Activated T-cell treated with anti-CD3 and anti-CD28 coated beads, Interleukin-2, amount 50 U/mL, for 4 hours (primary cell): Measurements from ENCODE around the gene ADK. TPM values are rescaled to one million over a fixed set of nuclear protein-coding genes. Genes with fewer than 3 reads are reported as not detected.
"Not testable (repeated sequence)": the region's sequence is repeated elsewhere in the genome, so short reads cannot be mapped to it uniquely, and the experiment has no call there.

ENCODE experiments used
- ATAC-seq, 2 donors: fragments of 200-7000 bp; cut with Tn5 transposase; one replicate each; pipeline ENCODE4 v1.10.0; 2021
- DNase-seq: peaks from one replicate; pipeline ENCODE4 v3.0.0-alpha.2; 2020
- H3K27me3 Mint-ChIP-seq: one replicate; pipeline ENCODE4 v1.8.0; 2021; ENCODE audit warnings: low read depth, mixed read lengths
- H3K36me3 Mint-ChIP-seq: one replicate; pipeline ENCODE4 v1.8.0; 2022; ENCODE audit warnings: mixed read lengths; ENCODE audit not compliant: insufficient read depth
- H3K4me1 Mint-ChIP-seq: one replicate; pipeline ENCODE4 v1.8.0; 2021; ENCODE audit warnings: low read depth, mixed read lengths
- H3K4me3 Mint-ChIP-seq: one replicate; pipeline ENCODE4 v1.8.0; 2021; ENCODE audit warnings: mild to moderate bottlenecking, moderate library complexity, mixed read lengths
- H3K9me3 Mint-ChIP-seq: one replicate; pipeline ENCODE4 v1.8.0; 2021; ENCODE audit warnings: mixed read lengths
- total RNA-seq, 3 donors: library from RNA; stranded (reverse); gene quantifications; one replicate each; pipeline ENCODE4 v1.2.1, GENCODE V29; 2021

ADK gene
- total RNA-seq, 3 donors from 2014 or later, result 49.7 to 56.8 (median 56.2) TPM

DNA sequence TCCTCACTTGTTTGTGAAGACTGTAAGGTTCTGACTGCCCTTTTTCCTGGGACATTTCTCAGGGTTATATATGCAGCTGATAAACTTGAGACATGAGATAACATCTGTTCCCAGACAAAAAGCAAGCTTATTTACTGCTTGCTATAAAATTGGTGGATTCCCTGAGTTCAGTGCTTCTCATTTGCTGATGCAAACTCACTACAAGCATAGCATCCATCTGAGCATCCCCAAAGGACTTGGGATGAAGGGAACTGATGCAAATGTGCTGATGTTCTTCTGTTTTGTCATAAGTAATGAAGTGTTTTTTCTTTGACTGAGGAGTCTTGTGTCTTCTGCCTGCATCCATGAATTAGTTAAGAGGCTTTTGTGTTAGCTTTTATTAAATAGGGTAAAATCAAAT, 183.2 kb downstream of the ADK start:
- H3K4me1 Mint-ChIP-seq, result no peaks in the 10 kb centered on the region
- DNase-seq (no peak), ATAC-seq (no peak)
- H3K4me3 Mint-ChIP-seq, result no peak overlapping the region
- H3K27me3 Mint-ChIP-seq, result no peaks in the 10 kb centered on the region
- H3K9me3 Mint-ChIP-seq, result no peaks in the 10 kb centered on the region
- H3K36me3 Mint-ChIP-seq, result peaks cover 32% of the 10 kb centered on the region

DNA sequence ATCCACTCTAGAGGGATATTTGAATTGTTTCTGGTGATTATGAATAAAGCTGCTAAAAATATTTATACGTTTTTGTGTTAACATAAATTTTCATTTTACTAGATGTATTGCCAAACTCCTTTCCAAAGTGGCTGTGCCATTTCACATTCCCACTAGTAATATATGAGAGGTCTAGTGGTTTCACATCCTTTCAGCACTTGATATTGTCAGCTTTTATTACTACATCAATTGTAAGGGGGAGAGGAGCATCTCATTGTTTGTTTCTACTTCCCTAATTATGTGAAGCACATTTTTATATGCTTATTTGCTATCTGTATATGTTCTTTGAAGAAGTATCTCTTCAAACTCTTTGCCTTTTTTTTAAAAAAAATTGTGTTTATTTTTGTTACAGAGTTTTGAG, 184.5 kb downstream of the ADK start:
- Mint-ChIP-seq H3K27me3 (no peaks in the 10 kb centered on the region), H3K4me1 (no peaks in the 10 kb centered on the region), H3K36me3 (peaks cover 32% of the 10 kb centered on the region), H3K4me3 (no peak overlapping the region), H3K9me3 (no peaks in the 10 kb centered on the region)
- DNase-seq (no peak), ATAC-seq (no peak)

DNA sequence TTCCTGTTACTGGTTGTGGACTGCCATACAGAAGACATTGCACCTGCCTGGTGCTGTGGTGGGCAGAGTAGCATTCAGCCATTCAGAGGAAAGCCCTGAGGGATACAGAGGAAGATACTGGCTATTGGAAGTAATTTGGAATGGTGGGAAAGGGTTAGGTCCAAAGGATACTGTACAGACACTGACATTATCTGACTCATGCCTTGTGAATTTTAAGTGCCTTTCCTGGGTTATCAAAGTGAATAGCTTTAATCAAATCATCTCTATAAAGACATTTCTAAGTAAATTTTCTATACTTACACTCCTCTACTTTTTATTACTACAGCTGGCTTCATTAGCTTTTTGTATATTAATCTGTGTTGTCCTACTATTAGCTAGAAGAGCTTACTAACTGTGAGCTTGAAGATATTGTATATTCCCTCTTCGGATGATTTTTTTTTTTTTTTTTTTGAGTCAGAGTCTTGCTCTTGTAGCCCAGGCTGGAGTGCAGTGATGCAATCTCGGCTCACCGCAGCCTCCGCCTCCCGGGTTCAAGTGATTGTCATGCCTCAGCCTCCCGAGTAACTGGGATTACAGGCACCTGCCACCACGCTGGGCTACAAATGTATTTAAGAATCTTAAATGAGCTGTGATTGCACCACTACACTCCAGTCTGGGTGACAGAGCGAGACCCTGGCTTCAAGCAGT, 186.5 kb downstream of the ADK start:
- DNase-seq (no peak), ATAC-seq (no peak)
- H3K36me3 Mint-ChIP-seq, result peaks cover 32% of the 10 kb centered on the region
- no peaks in the 10 kb centered on the region for H3K27me3 Mint-ChIP-seq
- H3K9me3 Mint-ChIP-seq, result peaks cover 4% of the 10 kb centered on the region
- no peak overlapping the region for H3K4me3 Mint-ChIP-seq
- no peaks in the 10 kb centered on the region for H3K4me1 Mint-ChIP-seq

DNA sequence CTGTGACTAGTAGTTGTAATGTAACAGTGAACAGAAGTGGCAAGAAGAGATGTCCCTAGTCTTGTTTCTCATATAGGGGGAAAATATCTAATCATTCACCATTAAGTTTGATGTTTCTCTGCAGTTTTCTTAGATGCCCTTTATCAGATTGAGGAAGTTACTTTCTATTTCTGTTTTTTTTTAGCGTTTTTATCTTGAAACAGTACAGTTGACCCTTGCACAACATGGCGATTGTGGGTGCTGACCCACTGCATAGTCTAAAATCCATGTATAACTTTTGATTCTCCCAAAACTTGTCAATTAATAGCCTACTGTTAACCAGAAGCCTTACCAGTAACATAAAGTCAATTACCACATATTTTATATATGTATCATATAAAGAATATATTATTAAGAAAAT, 192.0 kb downstream of the ADK start:
- Mint-ChIP-seq H3K36me3 (peaks cover 37% of the 10 kb centered on the region), H3K27me3 (no peaks in the 10 kb centered on the region), H3K9me3 (peaks cover 12% of the 10 kb centered on the region), H3K4me1 (no peaks in the 10 kb centered on the region), H3K4me3 (no peak overlapping the region)
- ATAC-seq (no peak), DNase-seq (no peak)

DNA sequence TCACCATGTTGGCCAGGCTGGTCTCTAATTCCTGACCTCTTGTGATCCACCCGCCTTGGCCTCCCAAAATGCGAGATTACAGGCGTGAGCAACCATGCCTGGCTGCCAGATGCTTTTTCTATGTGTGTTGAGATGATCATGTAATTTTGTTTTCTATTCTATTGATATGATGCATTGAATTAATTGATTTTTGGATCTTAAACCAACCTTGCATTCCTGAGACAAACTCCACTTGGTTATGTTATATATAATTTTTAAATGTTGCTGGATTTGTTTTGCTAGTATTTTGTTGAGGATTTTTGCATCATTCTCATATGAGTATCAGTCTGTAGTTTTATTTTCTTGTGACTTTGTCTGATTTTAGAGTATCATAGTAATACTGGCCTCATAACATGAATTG, 192.8 kb downstream of the ADK start:
- H3K27me3 Mint-ChIP-seq, result no peaks in the 10 kb centered on the region
- DNase-seq (no peak), ATAC-seq (no peak)
- H3K36me3 Mint-ChIP-seq, result peaks cover 41% of the 10 kb centered on the region
- H3K4me1 Mint-ChIP-seq, result no peaks in the 10 kb centered on the region
- no peak overlapping the region for H3K4me3 Mint-ChIP-seq
- H3K9me3 Mint-ChIP-seq, result peaks cover 12% of the 10 kb centered on the region

DNA sequence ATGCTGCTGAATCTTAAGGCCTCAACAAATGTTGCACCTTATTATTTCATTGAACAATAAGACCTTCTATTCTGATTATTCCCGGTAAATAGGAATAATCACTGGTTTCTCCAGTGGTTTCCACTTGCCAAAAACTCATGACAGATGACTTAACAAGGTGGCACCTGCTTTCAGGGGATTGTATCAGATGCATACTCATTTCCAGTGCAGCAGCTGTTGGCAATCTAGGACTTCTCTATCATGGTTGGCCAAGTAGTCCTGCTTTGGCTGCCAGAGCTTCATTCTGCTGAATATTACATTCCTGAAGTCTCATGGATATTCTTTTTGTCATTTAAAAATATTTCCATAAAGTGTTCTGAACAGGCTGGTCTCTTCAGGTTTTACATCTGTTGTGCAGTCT, 193.3 kb downstream of the ADK start:
- H3K36me3 Mint-ChIP-seq, result peaks cover 40% of the 10 kb centered on the region

DNA sequence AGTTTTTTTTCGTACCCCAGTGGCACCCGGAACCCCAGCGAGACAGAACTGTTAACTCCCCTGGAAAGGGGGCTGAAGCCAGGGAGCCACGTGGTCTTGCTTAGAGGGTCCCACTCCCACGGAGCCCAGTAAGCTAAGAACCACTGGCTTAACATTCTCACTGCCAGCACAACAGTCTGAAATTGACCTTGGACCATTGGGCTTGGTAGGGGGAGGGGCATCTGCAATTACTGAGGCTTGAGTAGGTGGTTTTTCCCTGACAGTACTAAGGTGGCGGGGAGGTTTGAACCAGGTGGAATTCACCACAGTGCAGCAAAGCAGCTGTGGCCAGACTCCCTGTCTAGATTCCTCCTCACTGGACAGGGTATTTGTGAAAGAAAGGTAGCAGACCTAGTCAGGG, 196.5 kb downstream of the ADK start:
- ATAC-seq (no peak), DNase-seq (no peak)
- H3K27me3 Mint-ChIP-seq, result no peaks in the 10 kb centered on the region
- H3K9me3 Mint-ChIP-seq, result peaks cover 16% of the 10 kb centered on the region
- peaks cover 33% of the 10 kb centered on the region for H3K36me3 Mint-ChIP-seq
- no peaks in the 10 kb centered on the region for H3K4me1 Mint-ChIP-seq
- no peak overlapping the region for H3K4me3 Mint-ChIP-seq

More for the DNA sequence above, 193.3 kb downstream of the ADK start:
- ATAC-seq, result no peak
- no peak overlapping the region for H3K4me3 Mint-ChIP-seq
- H3K9me3 Mint-ChIP-seq, result peaks cover 12% of the 10 kb centered on the region
- no peaks in the 10 kb centered on the region for H3K27me3 Mint-ChIP-seq
- no peaks in the 10 kb centered on the region for H3K4me1 Mint-ChIP-seq
- DNase-seq, result no peak

DNA sequence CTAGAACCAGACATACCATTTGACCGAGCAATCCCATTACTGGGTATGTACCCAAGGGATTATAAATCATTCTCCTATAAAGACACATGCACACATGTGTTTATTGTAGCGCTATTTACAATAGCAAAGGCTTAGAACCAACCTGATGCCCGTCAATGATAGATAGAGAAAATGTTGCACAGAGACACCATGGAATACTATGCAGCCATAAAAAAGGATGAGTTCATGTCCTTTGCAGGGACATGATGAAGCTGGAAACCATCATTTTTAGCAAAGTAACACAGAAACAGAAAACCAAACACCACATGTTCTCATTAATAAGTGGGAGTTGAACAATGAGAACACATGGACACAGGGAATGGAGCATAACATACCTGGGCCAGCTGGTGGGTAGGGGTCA, 202.0 kb downstream of the ADK start:
- ATAC-seq, H3K4me1 Mint-ChIP-seq, DNase-seq, H3K27me3 Mint-ChIP-seq, H3K9me3 Mint-ChIP-seq, H3K4me3 Mint-ChIP-seq: not testable (repeated sequence)
- H3K36me3 Mint-ChIP-seq, result peaks cover 27% of the 10 kb centered on the region

DNA sequence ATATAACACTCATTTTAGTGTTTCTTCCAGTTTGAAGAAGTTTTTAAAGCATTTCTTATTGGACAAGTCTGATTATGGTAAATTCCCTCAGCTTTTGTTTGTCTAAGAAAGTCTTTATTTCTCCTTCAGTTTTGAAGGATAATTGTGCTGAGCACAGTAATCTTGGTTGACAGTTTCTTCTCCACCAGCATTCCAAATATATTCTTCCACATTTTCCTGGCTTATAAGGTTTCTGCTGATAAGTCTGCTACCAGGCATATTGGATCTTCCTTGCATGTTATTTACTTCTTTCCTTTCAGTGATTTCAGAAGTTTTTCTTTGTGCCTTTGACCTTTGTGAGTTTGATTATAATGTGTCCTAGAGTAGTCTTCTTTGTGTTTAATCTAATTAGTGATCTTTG, 210.7 kb downstream of the ADK start:
- H3K4me3 Mint-ChIP-seq, result no peak overlapping the region

DNA sequence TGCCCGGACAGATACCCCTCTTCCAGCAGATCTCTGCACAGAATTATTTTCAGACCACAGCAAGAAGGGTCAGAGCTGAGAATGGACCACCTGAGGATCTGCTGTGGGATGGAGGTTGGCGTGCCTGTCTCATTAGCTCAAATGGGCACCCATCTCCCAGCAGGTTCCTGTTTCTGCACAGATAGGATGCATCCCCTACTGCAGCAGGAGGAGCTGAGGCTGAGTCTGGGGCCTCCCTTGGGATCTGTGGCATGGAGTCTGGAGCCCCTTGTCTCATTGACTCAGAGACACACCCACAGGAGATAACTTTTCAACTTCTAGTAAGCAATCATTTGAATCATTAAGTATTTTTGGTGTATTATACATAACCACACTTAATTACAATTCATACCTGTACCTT, 212.7 kb downstream of the ADK start:
- DNase-seq (no peak), ATAC-seq (no peak)
- Mint-ChIP-seq H3K4me1 (peaks cover 11% of the 10 kb centered on the region), H3K36me3 (peaks cover 55% of the 10 kb centered on the region), H3K9me3 (peaks cover 32% of the 10 kb centered on the region), H3K27me3 (no peaks in the 10 kb centered on the region), H3K4me3 (no peak overlapping the region)

More for the DNA sequence above, 210.7 kb downstream of the ADK start:
- Mint-ChIP-seq H3K9me3 (peaks cover 36% of the 10 kb centered on the region), H3K36me3 (peaks cover 62% of the 10 kb centered on the region), H3K4me1 (peaks cover 11% of the 10 kb centered on the region), H3K27me3 (no peaks in the 10 kb centered on the region)
- no peak for DNase-seq
- ATAC-seq, result no peak

DNA sequence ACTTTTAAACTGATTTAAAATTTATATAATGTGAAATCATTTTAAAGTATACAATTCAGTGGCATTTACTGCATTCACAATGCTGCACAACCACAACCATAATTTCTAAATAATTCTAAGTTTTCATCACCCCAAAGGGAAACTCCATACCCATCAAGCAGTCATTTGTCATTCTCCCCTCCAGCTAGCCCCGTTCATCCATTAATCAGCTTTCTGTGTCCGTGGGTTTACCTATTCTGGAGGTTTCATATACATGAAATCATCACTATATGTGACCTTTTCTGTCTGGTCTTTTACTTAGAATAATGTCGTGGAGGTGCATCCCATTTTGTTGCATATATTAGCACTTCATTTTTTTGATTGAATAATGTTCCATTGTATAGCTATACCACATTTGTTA, 214.1 kb downstream of the ADK start:
- ATAC-seq, result no peak
- DNase-seq, result no peak
- H3K4me1 Mint-ChIP-seq, result peaks cover 11% of the 10 kb centered on the region
- peaks cover 50% of the 10 kb centered on the region for H3K36me3 Mint-ChIP-seq
- H3K27me3 Mint-ChIP-seq, result no peaks in the 10 kb centered on the region
- peaks cover 22% of the 10 kb centered on the region for H3K9me3 Mint-ChIP-seq
- no peak overlapping the region for H3K4me3 Mint-ChIP-seq

DNA sequence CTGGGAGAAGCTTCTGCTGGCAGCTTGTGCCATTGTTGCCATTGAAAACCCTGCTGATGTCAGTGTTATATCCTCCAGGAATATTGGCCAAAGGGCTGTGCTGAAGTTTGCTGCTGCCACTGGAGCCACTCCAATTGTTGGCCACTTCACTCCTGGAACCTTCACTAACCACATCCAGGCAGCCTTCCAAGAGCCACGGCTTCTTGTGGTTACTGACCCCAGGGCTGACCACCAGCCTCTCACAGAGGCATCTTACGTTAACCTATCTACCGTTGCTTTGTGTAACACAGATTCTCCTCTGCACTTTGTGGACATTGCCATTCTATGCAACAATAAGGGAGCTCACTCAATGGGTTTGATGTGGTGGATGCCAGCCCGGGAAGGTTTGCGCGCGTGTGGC, 220.7 kb downstream of the ADK start:
- H3K4me3 Mint-ChIP-seq, result no peak overlapping the region
- H3K9me3 Mint-ChIP-seq, result no peaks in the 10 kb centered on the region
- DNase-seq, result no peak
- peaks cover 2% of the 10 kb centered on the region for H3K4me1 Mint-ChIP-seq
- peaks cover 23% of the 10 kb centered on the region for H3K36me3 Mint-ChIP-seq
- H3K27me3 Mint-ChIP-seq, result no peaks in the 10 kb centered on the region
- ATAC-seq, result no peak

DNA sequence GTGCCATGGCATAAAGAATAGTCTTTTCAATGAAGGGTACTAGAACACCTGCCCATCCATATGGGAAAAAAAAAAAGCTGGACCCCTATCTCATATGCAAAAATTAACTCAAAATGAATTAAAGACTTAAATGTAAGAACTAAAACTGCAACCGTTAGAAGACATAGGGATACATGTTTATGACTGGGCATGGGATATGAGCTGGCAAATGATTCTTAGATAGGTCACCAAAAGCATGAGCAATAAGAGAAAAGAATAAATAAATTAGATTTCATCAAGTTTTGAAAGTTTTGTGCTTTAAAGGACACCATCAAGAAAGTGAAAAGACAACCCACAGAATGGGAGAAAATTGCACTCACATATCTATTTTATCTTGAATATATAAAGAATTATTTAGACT, 222.0 kb downstream of the ADK start:
- H3K4me1 Mint-ChIP-seq, result peaks cover 2% of the 10 kb centered on the region
- H3K4me3 Mint-ChIP-seq, result no peak overlapping the region
- no peak for DNase-seq
- no peak for ATAC-seq
- H3K9me3 Mint-ChIP-seq, result no peaks in the 10 kb centered on the region
- peaks cover 29% of the 10 kb centered on the region for H3K36me3 Mint-ChIP-seq
- H3K27me3 Mint-ChIP-seq, result no peaks in the 10 kb centered on the region

DNA sequence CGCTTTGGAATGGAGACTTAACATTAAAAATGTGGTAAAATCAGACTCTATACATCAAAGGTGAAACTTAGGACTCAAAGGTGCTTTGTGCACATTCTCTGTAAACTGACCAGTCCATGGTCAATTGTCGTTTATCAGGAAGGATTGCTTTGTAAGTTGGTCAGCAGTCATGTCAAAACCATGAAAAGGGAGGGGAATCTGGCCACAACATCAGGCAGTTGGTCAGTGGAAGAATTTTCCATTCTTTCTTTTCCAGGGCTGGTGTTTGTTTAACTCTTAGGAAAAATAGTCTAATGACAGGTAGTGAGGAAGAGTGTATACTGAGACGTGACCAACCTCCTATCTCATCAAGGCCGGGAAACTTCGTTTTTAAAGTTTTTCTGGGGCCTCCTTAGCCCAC, 226.5 kb downstream of the ADK start:
- no peak for ATAC-seq
- peaks cover 12% of the 10 kb centered on the region for H3K4me1 Mint-ChIP-seq

DNA sequence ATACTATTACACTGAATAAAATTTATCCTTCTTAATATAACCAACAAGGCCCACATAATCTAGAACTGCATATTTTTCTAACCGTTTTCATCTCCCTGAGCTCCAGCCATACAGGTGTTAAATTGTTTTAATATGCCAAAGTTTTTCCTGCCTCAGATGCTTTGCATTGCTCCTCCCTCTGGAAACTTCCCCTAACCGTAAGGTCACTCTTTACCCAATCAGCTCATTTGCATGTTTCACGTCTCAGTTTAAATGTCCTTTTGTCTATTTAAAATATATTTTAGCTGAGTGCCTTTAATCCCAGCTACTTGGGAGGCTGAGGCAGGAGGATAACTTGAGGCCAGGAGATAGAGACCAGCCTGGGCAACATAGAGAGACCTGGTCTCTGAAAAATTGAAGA, 228.5 kb downstream of the ADK start:
- ATAC-seq (no peak), DNase-seq (no peak)
- no peaks in the 10 kb centered on the region for H3K27me3 Mint-ChIP-seq
- no peak overlapping the region for H3K4me3 Mint-ChIP-seq
- H3K9me3 Mint-ChIP-seq, result no peaks in the 10 kb centered on the region
- peaks cover 22% of the 10 kb centered on the region for H3K4me1 Mint-ChIP-seq
- peaks cover 17% of the 10 kb centered on the region for H3K36me3 Mint-ChIP-seq

More for the DNA sequence above, 226.5 kb downstream of the ADK start:
- Mint-ChIP-seq H3K9me3 (no peaks in the 10 kb centered on the region), H3K4me3 (no peak overlapping the region), H3K27me3 (no peaks in the 10 kb centered on the region), H3K36me3 (peaks cover 20% of the 10 kb centered on the region)
- DNase-seq, result no peak
